Prostate gland (tissue), 2 donors: ENCODE data around the gene ETFB.

Experiments used
- CTCF ChIP-seq, 4 experiments: fragments of 200-600 bp in 2 of 4; fragments of 450-650 bp in 2 of 4; sonication (generic) in 2 of 4; IDR thresholded peaks; 1 replicate in 3 of 4; 2 replicates in 1 of 4; pipeline ENCODE4 v1.5.1; 2016 to 2019; ENCODE audit warnings: antibody characterized with exemption in 4 of 4, mild to moderate bottlenecking in 2 of 4, moderate library complexity in 2 of 4
- POLR2A ChIP-seq: fragments of 450-650 bp; IDR thresholded peaks from one replicate; pipeline ENCODE4 v1.6.1; 2016; ENCODE audit warnings: antibody characterized with exemption, mild to moderate bottlenecking

- TF ChIP-seq CTCF (IDR thresholded peaks at IDR 0.05) (no peak), POLR2A (no peak)
Observed at GRCh38 chr19:51339313-51339686, 26.9 kb downstream of the ETFB start.
